Astrocyte of the cerebellum (primary cell): ENCODE measurements around the gene PROX2.

Source experiments
- DNase-seq: peaks from one replicate; pipeline ENCODE4 v3.0.0-alpha.2; 2011; ENCODE audit warnings: low read depth
- H3K4me3 ChIP-seq: 2 replicates; pipeline ENCODE4 v1.5.1; 2011; ENCODE audit warnings: mild to moderate bottlenecking, low read depth, low read length, moderate library complexity
- CTCF ChIP-seq: IDR thresholded peaks from 2 replicates; pipeline ENCODE4 v1.5.1; 2012; ENCODE audit warnings: low read length, low read depth, moderate library complexity, mild to moderate bottlenecking; ENCODE audit errors: missing control alignments
- in situ Hi-C: cut with HindIII; loops from 2 replicates; pipeline ENCODE4 v1.10.0; 2017; ENCODE audit warnings: low sequenced_read_pairs

Gene PROX2

GRCh38 chr14:74911221-74911620 is 35.3 kb upstream of the PROX2 start:
- DNase-seq: no peak
- TF ChIP-seq CTCF: no peak
- no peak overlapping the region for H3K4me3 ChIP-seq
- in situ Hi-C loops: loop anchor here (25.0 kb wide), 1 partner anchor 176 kb away; no protein-coding TSS in a partner anchor

GRCh38 chr14:74910556-74910955 is 34.6 kb upstream of the PROX2 start:
- DNase-seq: no peak
- H3K4me3 ChIP-seq: no peak overlapping the region
- TF ChIP-seq CTCF: no peak
- in situ Hi-C loops: loop anchor here (25.0 kb wide), 1 partner anchor 177 kb away; no protein-coding TSS in a partner anchor

GRCh38 chr14:74909911-74910310 is 34.0 kb upstream of the PROX2 start:
- TF ChIP-seq CTCF: no peak
- in situ Hi-C loops: loop anchor here (25.0 kb wide), 1 partner anchor 177 kb away; no protein-coding TSS in a partner anchor
- DNase-seq: no peak
- no peak overlapping the region for H3K4me3 ChIP-seq

- in situ Hi-C loops: loop anchor here (25.0 kb wide), 1 partner anchor 178 kb away; no protein-coding TSS in a partner anchor
- no peak for TF ChIP-seq CTCF
- H3K4me3 ChIP-seq: no peak overlapping the region
- no peak for DNase-seq
Measured at GRCh38 chr14:74909501-74909900, 33.6 kb upstream of the PROX2 start.

GRCh38 chr14:74908861-74909341 is 33.0 kb upstream of the PROX2 start:
- in situ Hi-C loops: loop anchor here (25.0 kb wide), 1 partner anchor 178 kb away; no protein-coding TSS in a partner anchor
- TF ChIP-seq CTCF: no peak
- no peak for DNase-seq
- no peak overlapping the region for H3K4me3 ChIP-seq

- in situ Hi-C loops: loop anchor here (25.0 kb wide), 1 partner anchor 180 kb away; no protein-coding TSS in a partner anchor
- TF ChIP-seq CTCF: no peak
- no peak for DNase-seq
- H3K4me3 ChIP-seq: no peak overlapping the region
Measured at GRCh38 chr14:74907744-74908143, 31.8 kb upstream of the PROX2 start.
